ENCODE data around the gene RAD51B. TPM values are rescaled to one million over a fixed set of nuclear protein-coding genes. Genes with fewer than 3 reads are reported as not detected.
"Not testable (repeated sequence)": the region's sequence is repeated elsewhere in the genome, so short reads cannot be mapped to it uniquely, and the experiment has no call there.

The RAD51B gene
- total RNA-seq, 1 donor from 2014 or later = 5.3 TPM

GRCh38 chr14:68657300-68658028 lies 837.9 kb downstream of the RAD51B start:
- DNase-seq (ENCODE audit: low spot score in 2 of 2) (no peak), FAIRE-seq (no peak)

DNA sequence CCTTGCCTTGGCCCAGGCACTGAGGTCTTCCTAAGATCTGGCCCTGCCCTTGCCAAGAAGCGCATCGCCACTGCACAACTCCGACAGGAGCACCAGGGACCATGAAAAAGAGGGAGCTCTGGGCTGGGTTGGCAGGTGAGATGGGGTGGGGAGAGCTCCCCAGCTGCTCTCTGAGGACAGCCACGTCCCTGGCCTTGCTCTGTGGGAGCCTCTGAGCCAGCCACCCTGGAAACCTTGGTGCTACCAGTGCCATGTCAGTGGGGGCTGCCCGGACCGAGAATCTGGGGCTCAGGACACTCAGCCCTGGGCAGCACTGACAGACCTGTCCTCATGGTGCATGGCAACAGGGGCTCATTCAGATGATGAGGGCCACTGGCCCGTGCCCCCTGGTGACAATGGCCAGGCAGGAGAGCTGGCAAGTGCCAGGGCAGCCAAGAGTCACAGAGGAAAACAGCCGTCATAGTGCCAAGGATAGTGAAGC lies 838.5 kb downstream of the RAD51B start:
- no peak for DNase-seq (ENCODE audit: low spot score in 2 of 2)
- FAIRE-seq = no peak

GRCh38 chr14:68658943-68659931 lies 839.7 kb downstream of the RAD51B start:
- no peak for DNase-seq (ENCODE audit: low spot score in 2 of 2)
- FAIRE-seq = no peak

- FAIRE-seq (no peak), DNase-seq (ENCODE audit: low spot score in 2 of 2) (no peak)
Observed at GRCh38 chr14:68660495-68660894, 840.9 kb downstream of the RAD51B start.

DNA sequence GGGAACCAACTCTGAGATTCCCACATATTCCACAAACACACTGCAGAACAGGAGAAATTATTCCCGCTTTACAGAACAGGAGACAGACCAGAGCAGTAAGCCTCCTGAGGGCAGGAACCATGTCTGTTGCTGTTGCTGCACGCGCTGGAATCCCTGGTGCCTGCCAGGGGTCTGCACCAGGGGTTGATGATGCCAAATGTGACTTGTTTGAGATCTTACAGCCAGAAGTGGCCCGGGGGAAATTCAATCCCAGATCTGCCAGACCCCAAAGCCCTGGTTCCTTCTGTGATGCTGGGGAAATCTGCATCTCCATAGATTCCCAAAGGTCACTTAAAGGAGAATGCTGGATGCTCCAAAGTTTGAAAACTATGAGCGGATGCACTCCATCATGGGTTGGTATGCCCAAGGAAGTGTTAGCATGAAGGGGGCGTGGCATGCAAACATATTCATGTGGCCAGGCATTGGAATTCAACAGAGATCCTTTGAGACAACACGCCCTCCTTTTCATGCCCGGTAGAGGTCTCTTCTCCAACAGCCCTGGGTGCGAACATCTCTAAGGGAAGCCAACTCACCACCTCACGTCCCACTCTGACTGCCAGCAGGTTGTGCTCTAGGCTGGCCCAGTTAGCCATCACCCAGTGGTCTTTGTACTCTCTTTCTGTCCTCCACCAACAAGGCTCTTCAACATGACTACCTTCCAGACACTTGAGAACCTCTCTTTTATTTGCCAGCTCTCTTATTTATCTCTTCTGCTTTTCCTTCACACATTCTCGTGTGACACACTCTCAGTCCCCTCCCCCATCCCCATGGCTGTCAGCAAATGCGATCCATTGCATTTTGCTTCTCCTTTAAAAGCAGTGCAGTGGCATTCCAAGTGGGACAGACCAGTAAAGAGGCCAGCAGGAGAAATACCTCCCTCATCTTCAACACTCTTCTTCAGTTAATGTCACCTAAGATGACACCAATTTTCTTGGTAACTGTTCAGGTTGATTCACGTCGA lies 841.9 kb downstream of the RAD51B start:
- no peak for DNase-seq (ENCODE audit: low spot score in 2 of 2)
- no peak for FAIRE-seq

GRCh38 chr14:68662392-68662791 lies 842.8 kb downstream of the RAD51B start:
- DNase-seq (ENCODE audit: low spot score in 2 of 2) (no peak), FAIRE-seq (no peak)

DNA sequence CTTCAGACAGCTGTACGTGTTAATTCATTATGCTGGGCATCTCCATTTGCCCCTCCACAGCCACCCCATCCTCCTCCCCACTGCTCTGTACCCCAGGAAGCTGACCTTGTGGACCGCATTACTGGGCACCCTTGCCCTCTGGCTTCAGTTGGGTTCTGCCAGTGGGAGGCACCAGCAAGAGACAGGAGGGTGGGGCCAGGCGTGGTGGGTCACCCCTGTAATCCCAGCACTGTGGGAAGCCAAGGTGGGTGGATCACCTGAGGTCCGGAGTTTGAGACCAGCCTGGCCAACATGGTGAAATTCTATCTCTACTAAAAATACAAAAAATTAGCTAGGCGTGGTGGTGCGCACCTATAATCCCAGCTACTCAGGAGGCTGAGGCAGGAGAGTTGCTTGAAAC lies 843.2 kb downstream of the RAD51B start:
- not testable (repeated sequence) for FAIRE-seq; DNase-seq (ENCODE audit: low spot score in 2 of 2)

GRCh38 chr14:68663385-68664076 lies 844.0 kb downstream of the RAD51B start:
- no peak for DNase-seq (ENCODE audit: low spot score in 2 of 2)

DNA sequence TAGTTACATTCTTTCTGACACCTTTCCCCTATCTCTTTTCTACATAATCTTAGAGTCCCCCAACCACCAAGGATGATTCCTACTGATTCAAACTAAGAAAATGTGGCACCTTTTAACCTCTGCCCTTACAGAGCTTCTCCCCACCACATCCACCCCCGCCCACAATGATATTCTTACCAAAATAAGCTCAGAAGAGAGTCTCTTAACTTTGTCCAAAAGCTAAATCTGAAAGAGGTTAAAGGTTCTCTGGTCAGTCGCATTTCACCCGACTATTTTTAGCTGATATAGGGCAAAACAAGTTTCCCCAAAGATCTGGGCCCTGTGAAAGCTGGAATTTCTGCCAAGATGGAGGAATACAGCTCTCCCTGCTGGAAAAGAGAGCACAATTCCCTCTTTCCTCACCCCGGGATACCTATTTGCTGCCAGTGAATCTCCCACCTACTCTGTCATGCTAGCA lies 844.7 kb downstream of the RAD51B start:
- FAIRE-seq (no peak), DNase-seq (ENCODE audit: low spot score in 2 of 2) (no peak)

More at GRCh38 chr14:68663385-68664076, 844.0 kb downstream of the RAD51B start:
- no peak for FAIRE-seq

GRCh38 chr14:68665131-68665530 lies 845.6 kb downstream of the RAD51B start:
- FAIRE-seq (no peak), DNase-seq (ENCODE audit: low spot score in 2 of 2) (no peak)

GRCh38 chr14:68665792-68666204 lies 846.2 kb downstream of the RAD51B start:
- FAIRE-seq (no peak), DNase-seq (ENCODE audit: low spot score in 2 of 2) (no peak)

GRCh38 chr14:68666236-68666635 lies 846.7 kb downstream of the RAD51B start:
- no peak for FAIRE-seq
- no peak for DNase-seq (ENCODE audit: low spot score in 2 of 2)

DNA sequence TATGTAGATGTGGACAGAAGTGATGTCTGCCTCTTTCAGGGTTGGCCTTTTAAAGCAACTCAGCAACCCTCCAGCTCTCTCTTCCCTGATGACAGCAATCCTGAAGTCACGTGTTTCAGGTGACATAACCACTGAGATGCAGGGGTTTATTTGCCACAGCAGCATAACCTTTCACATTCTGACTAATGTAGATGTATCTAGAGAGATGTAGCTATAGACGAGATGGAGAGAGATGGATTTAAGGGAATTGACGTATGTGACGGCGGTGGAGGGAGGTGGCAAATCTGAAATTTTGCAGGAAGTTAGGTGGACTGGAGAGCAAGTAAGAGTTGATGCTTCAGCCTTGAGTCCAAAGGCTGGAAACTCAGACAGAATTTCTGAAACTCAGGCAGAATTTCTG lies 847.3 kb downstream of the RAD51B start:
- FAIRE-seq (no peak), DNase-seq (ENCODE audit: low spot score in 2 of 2) (no peak)

- no peak for DNase-seq (ENCODE audit: low spot score in 2 of 2)
- FAIRE-seq = no peak
Observed at GRCh38 chr14:68667313-68667791, 847.8 kb downstream of the RAD51B start.

- DNase-seq (ENCODE audit: low spot score in 2 of 2) = no peak
- no peak for FAIRE-seq
Observed at GRCh38 chr14:68668028-68668427, 848.4 kb downstream of the RAD51B start.

- DNase-seq (ENCODE audit: low spot score in 2 of 2) = no peak
- FAIRE-seq = no peak
Observed at GRCh38 chr14:68668531-68668930, 849.0 kb downstream of the RAD51B start.

- DNase-seq (ENCODE audit: low spot score in 2 of 2) (no peak), FAIRE-seq (no peak)
Observed at GRCh38 chr14:68669111-68669511, 849.5 kb downstream of the RAD51B start.

- no peak for DNase-seq (ENCODE audit: low spot score in 2 of 2)
- no peak for FAIRE-seq
Observed at GRCh38 chr14:68669603-68670358, 850.2 kb downstream of the RAD51B start.

DNA sequence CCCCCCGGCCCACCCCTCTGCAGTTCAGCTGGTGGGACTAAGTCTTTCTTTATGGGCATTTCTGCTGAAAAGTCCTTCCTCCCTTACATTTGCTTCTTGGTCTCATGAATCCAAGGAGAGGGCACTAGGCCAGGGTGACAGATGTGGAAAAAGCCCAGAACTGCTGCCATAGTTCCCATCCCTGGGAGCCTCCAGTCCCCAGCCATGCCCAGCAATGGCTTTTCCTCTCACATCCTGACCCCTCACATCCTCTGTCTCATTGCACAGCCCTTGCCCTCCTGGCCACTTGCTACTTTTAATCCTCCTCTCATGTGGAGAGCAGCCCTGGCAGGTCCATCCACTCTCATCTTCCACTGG lies 850.8 kb downstream of the RAD51B start:
- DNase-seq (ENCODE audit: low spot score in 2 of 2) = no peak
- no peak for FAIRE-seq
